ENCODE data around the gene LARP4B.
A peak's percentile ranks its signal among the peaks of the same experiment; 100 is the strongest.

Gene LARP4B

DNA sequence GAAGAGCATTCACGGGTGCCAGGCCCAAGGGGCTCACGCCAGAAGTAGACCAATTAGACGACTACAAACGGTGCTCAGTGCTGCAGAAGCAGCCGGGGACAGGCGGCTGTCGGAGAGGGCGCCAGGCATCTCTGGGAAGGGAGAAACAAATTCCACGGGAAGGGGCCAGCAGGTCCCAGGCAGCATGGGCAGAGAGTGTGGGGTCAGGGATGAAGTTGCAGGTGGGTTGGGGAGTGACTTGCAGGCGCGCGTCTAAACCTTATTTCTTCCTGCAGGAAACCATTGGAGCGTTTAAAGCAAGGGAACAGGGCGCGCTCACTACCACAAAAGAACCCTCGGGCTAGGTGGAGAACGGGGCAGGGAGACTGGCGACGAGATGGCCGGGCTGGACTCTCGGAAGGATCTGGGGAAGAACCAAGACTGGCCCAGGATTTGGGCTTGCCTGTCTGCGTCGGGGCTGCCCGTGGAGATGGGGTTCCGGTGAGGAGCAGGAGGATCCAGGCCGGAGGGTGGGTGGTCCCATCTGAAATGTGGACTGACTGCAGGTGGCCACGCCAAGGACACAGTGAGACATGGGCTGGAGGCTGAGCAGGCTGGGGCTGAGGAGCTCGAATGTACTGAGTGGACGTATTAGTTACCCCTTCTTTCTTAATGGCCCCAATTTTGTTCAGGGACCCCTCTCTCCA lies 125.7 kb downstream of the LARP4B start:
- H3K4me1 ChIP-seq (ENCODE audit: control insufficient read depth in 2 of 2, insufficient read depth in 1 of 2, low read depth in 1 of 2, low read length in 2 of 2) = peaks cover 0 to 6% of the 10 kb centered on the region in 2 donors
- no peak overlapping the region for H4K91ac ChIP-seq (ENCODE audit: low read depth, low read length, poor library complexity)
- no peak for DNase-seq (ENCODE audit: low spot score)
- no peak overlapping the region for H4K8ac ChIP-seq (ENCODE audit: low read depth, low read length)
- H2AK5ac ChIP-seq (ENCODE audit: low read depth, low read length) = no peak overlapping the region
- peaks cover 0 to 1% of the 10 kb centered on the region in 2 donors for H3K9me3 ChIP-seq (replicated peaks in 1 of 2; ENCODE audit: control insufficient read depth in 2 of 2, insufficient read depth in 1 of 2, low read depth in 1 of 2, low read length in 2 of 2)
- no peak overlapping the region for H2BK120ac ChIP-seq (ENCODE audit: low read depth, low read length)
- no peak overlapping the region for H3K4ac ChIP-seq (ENCODE audit: low read length)
- peak overlapping the region; percentile 43 for H3K14ac ChIP-seq (ENCODE audit: low read length)
- H3K4me2 ChIP-seq (ENCODE audit: insufficient read depth, low read length, poor library complexity, severe bottlenecking) = no peak overlapping the region
- H3K36me3 ChIP-seq (replicated peaks in 1 of 2; ENCODE audit: control insufficient read depth in 2 of 2, insufficient read depth in 2 of 2, low read length in 2 of 2) = peaks cover 24 to 53% of the 10 kb centered on the region in 2 donors
- peak overlapping the region; percentile 82 for H3K23ac ChIP-seq (ENCODE audit: low read depth, low read length, poor library complexity)
- H3K79me1 ChIP-seq (ENCODE audit: low read depth, low read length) = peaks cover 3% of the 10 kb centered on the region
- WGBS, 2 donors (ENCODE audit: extremely low coverage in 2 of 2, insufficient read length in 2 of 2, insufficient replicate concordance in 1 of 2) = no CpG with 5 or more reads among the region's 29 CpGs
- no peak overlapping the region for H2BK5ac ChIP-seq (ENCODE audit: low read length)
- no peak overlapping the region for H2BK12ac ChIP-seq (ENCODE audit: low read length)
- H3K4me3 ChIP-seq (ENCODE audit: low read length in 2 of 2) = no peak overlapping the region
- no peaks in the 10 kb centered on the region for H3K27me3 ChIP-seq (ENCODE audit: control insufficient read depth in 3 of 3, insufficient read depth in 3 of 3, low read depth in 1 of 3, low read length in 3 of 3)
- H3K9ac ChIP-seq (ENCODE audit: low read depth, low read length, poor library complexity) = no peak overlapping the region
- no peak overlapping the region for H2AFZ ChIP-seq (ENCODE audit: low read length)
- H2BK15ac ChIP-seq (ENCODE audit: low read length) = no peak overlapping the region
- peak overlapping the region; percentile 19 for H3K18ac ChIP-seq (ENCODE audit: low read length)
- no peak overlapping the region for H3K27ac ChIP-seq (replicated peaks; ENCODE audit: low read length)

DNA sequence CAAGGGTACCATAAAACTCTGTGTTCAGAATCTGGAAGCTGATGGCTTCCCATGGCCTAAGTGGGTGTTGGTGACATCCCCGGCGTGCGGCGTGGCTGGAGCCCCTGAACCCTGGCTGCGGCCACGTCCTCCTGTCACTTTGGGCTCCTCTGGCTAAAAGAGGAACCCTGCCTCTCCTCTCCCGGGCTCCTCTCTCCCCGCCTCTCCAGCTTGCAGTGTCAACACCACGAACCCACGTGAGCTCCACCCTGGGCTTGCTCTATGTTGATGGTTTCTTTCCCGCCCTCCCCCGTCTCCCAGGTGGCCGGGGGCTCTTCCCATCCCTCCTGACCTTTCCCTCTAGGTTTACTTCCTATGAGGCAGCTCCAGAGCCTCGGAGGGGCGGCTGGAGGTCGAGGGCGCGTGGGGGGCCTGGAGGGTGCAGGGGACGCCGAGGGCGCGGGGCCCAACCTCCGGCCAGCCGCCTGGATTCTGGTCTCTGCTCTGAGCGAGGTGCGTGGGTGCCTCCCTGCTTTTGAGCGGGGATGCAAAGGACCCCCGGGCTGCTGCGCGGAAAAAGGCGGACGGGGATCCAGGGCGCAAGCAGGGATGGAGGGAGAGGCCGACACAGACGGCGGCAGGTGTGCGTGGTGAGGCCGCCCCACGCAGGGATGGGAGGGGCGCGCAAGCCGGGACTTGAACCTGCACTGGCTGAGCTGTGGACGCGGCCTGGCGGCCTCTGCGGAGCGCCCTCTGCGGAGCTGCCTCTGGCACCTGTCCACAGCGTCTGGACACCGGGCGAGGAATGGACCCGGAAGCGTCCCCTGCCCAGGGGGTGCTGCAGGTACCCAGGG lies 126.5 kb downstream of the LARP4B start:
- no peaks in the 10 kb centered on the region for H3K27me3 ChIP-seq (ENCODE audit: control insufficient read depth in 3 of 3, insufficient read depth in 3 of 3, low read depth in 1 of 3, low read length in 3 of 3)
- H4K91ac ChIP-seq (ENCODE audit: low read depth, low read length, poor library complexity) = peak overlapping the region; percentile 14
- no peak overlapping the region for H3K27ac ChIP-seq (replicated peaks; ENCODE audit: low read length)
- H2BK12ac ChIP-seq (ENCODE audit: low read length) = no peak overlapping the region
- H3K4me1 ChIP-seq (ENCODE audit: control insufficient read depth in 2 of 2, insufficient read depth in 1 of 2, low read depth in 1 of 2, low read length in 2 of 2) = peaks cover 0 to 6% of the 10 kb centered on the region in 2 donors
- H3K23ac ChIP-seq (ENCODE audit: low read depth, low read length, poor library complexity) = peak overlapping the region; percentile 82
- H3K4ac ChIP-seq (ENCODE audit: low read length) = no peak overlapping the region
- peaks cover 3% of the 10 kb centered on the region for H3K79me1 ChIP-seq (ENCODE audit: low read depth, low read length)
- no peak overlapping the region for H2AFZ ChIP-seq (ENCODE audit: low read length)
- H2BK120ac ChIP-seq (ENCODE audit: low read depth, low read length) = no peak overlapping the region
- H3K9me3 ChIP-seq (replicated peaks in 1 of 2; ENCODE audit: control insufficient read depth in 2 of 2, insufficient read depth in 1 of 2, low read depth in 1 of 2, low read length in 2 of 2) = peaks cover 0 to 1% of the 10 kb centered on the region in 2 donors
- H4K8ac ChIP-seq (ENCODE audit: low read depth, low read length) = no peak overlapping the region
- no CpG with 5 or more reads among the region's 53 CpGs for WGBS, 2 donors (ENCODE audit: extremely low coverage in 2 of 2, insufficient read length in 2 of 2, insufficient replicate concordance in 1 of 2)
- H2AK5ac ChIP-seq (ENCODE audit: low read depth, low read length) = no peak overlapping the region
- H2BK5ac ChIP-seq (ENCODE audit: low read length) = no peak overlapping the region
- H2BK15ac ChIP-seq (ENCODE audit: low read length) = no peak overlapping the region
- peak overlapping the region; percentile 49 for H3K18ac ChIP-seq (ENCODE audit: low read length)
- DNase-seq (ENCODE audit: low spot score) = no peak
- no peak overlapping the region for H3K4me2 ChIP-seq (ENCODE audit: insufficient read depth, low read length, poor library complexity, severe bottlenecking)
- H3K14ac ChIP-seq (ENCODE audit: low read length) = no peak overlapping the region
- no peak overlapping the region for H3K4me3 ChIP-seq (ENCODE audit: low read length in 2 of 2)
- H3K9ac ChIP-seq (ENCODE audit: low read depth, low read length, poor library complexity) = no peak overlapping the region
- peaks cover 24 to 47% of the 10 kb centered on the region in 2 donors for H3K36me3 ChIP-seq (replicated peaks in 1 of 2; ENCODE audit: control insufficient read depth in 2 of 2, insufficient read depth in 2 of 2, low read length in 2 of 2)

- Histone ChIP-seq H3K23ac (ENCODE audit: low read depth, low read length, poor library complexity) (no peak overlapping the region), H4K91ac (ENCODE audit: low read depth, low read length, poor library complexity) (no peak overlapping the region), H3K4me2 (ENCODE audit: insufficient read depth, low read length, poor library complexity, severe bottlenecking) (no peak overlapping the region), H2BK5ac (ENCODE audit: low read length) (no peak overlapping the region), H2AFZ (ENCODE audit: low read length) (no peak overlapping the region), H4K8ac (ENCODE audit: low read depth, low read length) (no peak overlapping the region), H3K4ac (ENCODE audit: low read length) (no peak overlapping the region), H3K4me1 (ENCODE audit: control insufficient read depth in 2 of 2, insufficient read depth in 1 of 2, low read depth in 1 of 2, low read length in 2 of 2) (peaks cover 0 to 6% of the 10 kb centered on the region in 2 donors), H3K27ac (replicated peaks; ENCODE audit: low read length) (no peak overlapping the region), H3K18ac (ENCODE audit: low read length) (peak overlapping the region; percentile 33), H3K36me3 (replicated peaks in 1 of 2; ENCODE audit: control insufficient read depth in 2 of 2, insufficient read depth in 2 of 2, low read length in 2 of 2) (peaks cover 20 to 39% of the 10 kb centered on the region in 2 donors), H3K4me3 (ENCODE audit: low read length in 2 of 2) (no peak overlapping the region), H2AK5ac (ENCODE audit: low read depth, low read length) (no peak overlapping the region), H2BK120ac (ENCODE audit: low read depth, low read length) (no peak overlapping the region), H3K14ac (ENCODE audit: low read length) (no peak overlapping the region), H3K9me3 (replicated peaks in 1 of 2; ENCODE audit: control insufficient read depth in 2 of 2, insufficient read depth in 1 of 2, low read depth in 1 of 2, low read length in 2 of 2) (peaks cover 1 to 5% of the 10 kb centered on the region in 2 donors), H3K9ac (ENCODE audit: low read depth, low read length, poor library complexity) (no peak overlapping the region), H3K79me1 (ENCODE audit: low read depth, low read length) (peaks cover 3% of the 10 kb centered on the region), H2BK12ac (ENCODE audit: low read length) (no peak overlapping the region), H2BK15ac (ENCODE audit: low read length) (no peak overlapping the region), H3K27me3 (ENCODE audit: control insufficient read depth in 3 of 3, insufficient read depth in 3 of 3, low read depth in 1 of 3, low read length in 3 of 3) (no peaks in the 10 kb centered on the region)
- no CpG with 5 or more reads among the region's 20 CpGs for WGBS, 2 donors (ENCODE audit: extremely low coverage in 2 of 2, insufficient read length in 2 of 2, insufficient replicate concordance in 1 of 2)
- no peak for DNase-seq (ENCODE audit: low spot score)
Observed at GRCh38 chr10:804191-804781, 127.2 kb downstream of the LARP4B start.
